Skin of body (tissue), 2 donors: Measurements from ENCODE around the gene STK25. TPM values are rescaled to one million over a fixed set of nuclear protein-coding genes. Genes with fewer than 3 reads are reported as not detected.
A peak's percentile ranks its signal among the peaks of the same experiment; 100 is the strongest.

Source experiments
- DNase-seq: peaks from one replicate; lab custom pipeline; 2025; lab: John Stamatoyannopoulos, UW
- total RNA-seq: library from RNA; depleted of rRNA; stranded (reverse); fragments of >200 nt; gene quantifications from one replicate; pipeline ENCODE4 v1.2.3, GENCODE V29; 2014

Gene STK25
- 107 TPM for total RNA-seq

DNA sequence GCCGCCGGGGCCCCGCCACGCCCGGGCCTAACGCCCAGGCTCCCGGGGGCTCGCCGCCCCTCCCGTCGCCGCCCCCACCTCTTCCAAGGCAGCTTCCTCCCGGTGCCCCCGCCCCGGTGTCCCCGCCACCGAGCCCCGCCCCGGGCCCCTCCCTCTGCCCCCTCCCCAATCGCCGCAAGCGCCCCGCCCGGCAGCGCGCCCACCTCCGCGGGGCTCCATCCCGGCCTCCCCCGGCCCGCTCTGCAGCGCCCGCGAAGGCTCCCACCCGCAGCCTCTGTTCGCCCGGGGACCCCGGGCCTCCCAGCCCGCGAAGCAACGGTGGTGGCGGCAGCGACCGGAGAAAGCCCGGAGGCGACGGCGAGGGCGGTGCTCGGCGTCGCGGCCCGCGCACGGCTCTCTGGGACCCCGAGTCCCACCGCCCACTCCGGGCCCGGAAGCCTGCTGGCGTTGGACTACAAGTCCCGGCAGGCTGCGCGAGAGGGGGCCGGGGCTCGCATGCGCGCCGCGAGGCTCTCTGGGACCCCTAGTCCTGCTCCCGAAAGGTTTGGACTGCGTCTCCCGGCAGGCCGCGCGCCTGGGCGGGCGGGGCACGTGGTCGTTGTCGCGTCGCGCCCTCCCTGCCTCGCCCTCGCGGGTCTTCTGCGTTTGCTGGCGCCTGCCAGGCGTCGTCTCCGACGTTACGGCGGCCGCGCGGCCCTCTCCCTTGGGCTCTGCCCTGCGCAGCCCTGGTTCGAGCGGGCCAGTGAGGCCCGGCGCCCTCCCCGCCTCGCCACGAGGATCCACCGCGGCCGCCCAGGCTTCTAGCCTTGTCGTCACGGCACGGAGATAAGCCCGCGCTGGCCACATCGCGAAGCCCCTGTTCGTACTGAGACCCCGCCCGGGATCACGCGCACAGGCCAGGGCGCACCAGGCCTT, at the start of gene STK25:
STK25 (minus strand) TSS at position 345 of the 915 bp plus-strand sequence. CDS start 549 bp downstream, outside the sequence.
- peak; percentile 98 for DNase-seq

DNA sequence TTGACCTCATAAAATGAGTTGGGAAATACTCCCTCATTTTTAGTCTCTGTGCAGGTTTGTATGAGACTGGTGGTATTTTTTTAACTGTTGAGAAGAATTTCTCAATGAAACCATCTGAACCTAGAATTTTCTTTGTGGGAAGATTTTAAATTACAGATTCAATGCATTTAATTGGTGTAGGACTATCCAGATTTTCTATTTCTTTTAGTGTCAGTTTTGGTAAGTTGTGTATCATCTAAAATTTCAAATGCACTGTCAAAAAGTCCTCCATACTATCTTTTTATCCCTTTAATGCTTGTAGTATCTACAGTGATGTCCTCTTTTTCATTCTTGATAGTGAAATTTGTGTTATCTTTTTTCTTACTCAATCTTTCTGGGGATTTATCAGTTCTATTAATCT, 48.4 kb upstream of the STK25 start:
- no peak for DNase-seq

DNA sequence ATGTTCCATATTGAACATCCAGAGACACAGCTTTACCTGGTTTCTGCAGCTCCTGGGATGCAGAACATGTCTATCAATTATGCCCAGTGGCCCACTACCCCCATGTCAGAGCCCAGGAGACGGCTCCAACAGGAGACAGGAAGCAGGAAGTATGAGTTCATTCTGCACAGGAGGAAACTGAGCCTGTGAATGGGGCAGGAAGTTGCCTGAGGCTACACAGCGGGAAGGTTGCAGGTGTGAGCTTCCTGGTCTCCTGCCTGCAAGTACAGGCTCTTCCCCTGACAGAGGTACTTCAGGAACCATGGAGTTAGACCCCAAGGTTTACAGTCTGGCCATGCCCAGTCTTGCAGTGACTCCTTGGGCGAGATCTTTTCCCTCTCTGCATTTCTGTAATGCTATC, 47.3 kb upstream of the STK25 start:
- DNase-seq, result no peak

DNA sequence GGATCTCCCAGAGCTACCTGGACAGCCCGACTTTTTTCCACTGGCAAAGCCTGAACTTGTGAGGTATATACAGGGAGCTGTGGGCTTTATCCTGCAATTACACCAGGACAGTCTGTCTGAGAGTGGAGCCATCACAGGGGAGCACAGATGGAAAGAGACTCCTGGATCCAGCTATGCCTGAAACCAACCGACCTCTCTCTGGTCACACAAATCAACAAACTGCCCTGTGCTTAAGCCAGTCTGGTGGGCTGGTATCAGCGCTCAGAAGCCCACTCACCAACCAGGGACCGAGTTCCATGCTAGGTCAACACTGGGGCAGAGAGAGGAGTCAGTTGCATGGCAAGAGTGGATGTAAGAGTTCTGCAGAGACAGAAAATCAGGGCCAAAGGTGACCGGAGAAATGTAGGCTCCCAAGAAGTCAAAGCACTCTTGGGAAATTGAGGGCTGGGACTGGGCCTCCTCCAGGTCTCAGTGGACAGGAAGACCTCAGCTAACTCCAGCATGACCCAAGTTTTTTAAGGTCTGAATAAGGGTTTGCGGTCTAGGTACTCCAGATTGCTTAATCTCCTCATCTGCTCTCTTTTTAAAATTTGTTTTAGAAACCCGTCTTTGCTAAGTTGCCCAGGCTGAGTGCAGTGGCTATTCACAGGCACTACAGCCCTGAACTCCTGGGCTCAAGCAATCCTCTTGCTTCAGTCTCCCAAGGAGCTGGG, 46.4 kb upstream of the STK25 start:
- no peak for DNase-seq

DNA sequence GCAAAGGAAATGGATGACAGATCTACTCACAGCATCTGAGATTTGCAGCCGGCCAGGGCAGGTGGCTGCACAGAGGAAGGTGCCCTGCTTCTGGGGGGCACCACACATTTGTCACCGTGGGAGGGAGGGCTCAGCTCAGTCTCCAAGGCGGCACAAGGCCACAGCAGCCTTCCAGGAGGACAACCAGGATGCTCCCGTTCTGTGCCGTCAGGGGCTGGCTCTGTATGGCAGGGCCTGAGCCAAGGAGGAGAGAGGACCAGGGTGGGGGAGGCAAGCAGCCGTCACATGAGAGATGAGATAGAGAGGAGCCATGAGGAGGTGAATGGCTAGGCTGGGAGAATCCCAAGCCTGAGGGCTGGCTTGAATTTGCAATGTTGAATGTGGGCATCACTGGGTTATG, 45.6 kb upstream of the STK25 start:
- no peak for DNase-seq

DNA sequence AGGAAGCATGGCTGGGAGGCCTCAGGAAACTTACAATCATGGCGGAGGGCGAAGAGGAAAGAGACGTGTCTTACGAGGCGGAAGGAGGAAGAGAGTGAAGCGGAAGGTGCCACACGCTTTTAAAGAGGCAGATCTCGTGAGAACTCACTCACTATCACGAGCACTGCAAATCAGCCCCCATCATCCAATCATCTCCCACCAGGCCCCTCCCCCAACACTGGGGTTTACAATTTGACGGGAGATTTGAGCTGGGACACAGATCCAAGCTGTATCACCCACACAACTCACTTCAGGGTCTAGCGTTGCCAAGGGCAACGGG, 45.1 kb upstream of the STK25 start:
- DNase-seq, result no peak

DNA sequence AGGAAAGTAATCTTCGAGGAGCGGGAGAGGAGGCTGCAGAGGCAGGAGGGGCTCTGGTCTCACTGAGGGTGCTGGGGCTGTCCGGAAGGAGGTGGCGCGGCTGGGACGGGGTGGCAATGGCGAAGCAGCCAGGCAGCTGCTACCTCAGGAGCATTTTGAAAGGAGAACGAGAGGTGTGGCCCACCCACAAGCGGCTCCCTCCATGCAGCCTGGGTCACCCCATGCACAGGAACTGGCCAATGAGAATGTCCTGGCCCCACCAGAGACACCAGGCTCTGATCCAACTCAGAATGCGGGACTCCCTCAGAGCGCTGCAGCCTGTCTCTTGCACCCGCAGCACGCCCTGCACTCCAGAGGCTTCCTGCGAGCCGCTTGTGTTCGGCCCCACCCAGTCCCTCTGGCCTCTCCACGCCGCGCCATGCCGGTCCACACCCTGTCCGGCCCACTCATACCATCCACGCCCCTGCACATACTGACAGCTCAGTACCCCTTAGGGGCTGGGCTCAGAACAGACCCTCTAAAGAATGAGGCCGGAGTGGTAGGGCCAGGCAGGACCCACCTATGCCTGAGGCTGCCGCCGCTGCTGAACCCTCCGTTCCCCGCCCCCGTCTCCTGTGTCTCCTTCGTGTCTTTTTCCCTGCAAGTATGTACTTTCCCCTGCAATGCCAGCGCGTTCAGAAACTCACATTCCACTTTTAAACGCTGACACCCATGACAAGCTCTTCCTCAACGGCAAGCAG, 43.8 kb upstream of the STK25 start:
- no peak for DNase-seq

DNA sequence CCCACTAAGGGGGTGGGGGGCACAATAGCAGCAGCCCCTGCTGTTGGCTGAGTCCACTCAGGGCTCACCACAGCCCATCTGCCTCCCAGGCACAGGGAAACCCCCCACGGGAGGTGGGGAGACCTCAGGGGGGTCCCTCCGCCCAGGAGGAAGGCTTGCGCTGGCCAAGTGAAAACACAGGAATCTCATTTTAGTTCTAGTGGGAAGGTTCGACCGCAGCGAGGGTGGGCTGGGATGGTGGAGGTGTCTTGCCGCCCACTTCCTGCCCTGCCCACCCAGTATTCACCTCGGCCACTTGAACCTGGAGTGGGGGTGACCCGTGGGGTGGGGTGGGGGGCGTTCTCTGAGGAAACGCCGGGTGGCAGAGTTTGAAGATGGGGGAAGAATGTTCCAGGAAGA, 43.2 kb upstream of the STK25 start:
- no peak for DNase-seq

DNA sequence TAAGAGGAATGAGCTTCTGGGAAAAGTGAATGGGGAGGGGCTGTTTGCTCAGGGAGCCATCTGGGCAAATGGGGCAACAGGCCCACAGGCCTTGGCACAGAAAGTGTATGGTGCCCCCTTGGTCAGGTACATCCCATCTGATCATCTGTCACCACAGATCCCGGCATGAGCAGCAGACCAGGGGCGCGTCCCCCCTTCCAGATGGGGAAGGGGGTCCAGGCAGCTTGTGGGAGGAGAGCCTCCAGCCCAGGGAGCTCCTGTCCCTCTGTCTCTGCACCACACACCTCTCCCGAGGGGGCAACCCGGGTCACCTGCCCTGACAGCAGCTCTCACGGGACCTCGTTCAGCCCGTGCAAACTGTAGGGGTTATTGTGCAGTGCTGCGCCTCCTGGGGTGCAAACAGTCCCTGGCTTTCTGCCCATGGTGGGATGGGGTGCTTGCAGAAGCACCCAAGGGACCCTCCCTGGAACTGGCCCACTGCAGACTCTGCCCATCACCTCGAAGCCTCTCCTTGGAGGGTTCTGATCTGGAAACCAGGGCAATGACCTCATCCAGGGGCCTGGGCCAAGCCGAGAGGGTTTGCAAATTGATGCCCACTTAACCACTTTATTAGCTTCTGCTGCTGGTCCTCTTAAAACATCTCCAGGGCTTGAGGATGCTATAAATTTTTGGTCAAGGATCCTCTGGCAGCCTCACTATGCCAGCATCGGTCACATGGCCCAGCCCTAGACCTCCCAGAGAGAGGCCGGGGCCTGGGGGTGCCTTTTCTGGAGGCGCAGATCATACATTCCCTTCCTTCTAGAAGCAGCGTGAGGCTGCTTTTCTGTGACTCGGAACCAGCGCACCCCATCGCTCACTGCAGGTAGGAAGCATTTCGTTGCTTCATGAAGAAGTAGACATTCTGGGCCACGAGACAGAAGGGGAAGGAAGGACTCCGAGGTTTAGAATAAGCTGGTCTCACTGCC, 42.5 kb upstream of the STK25 start:
- DNase-seq, result no peak

DNA sequence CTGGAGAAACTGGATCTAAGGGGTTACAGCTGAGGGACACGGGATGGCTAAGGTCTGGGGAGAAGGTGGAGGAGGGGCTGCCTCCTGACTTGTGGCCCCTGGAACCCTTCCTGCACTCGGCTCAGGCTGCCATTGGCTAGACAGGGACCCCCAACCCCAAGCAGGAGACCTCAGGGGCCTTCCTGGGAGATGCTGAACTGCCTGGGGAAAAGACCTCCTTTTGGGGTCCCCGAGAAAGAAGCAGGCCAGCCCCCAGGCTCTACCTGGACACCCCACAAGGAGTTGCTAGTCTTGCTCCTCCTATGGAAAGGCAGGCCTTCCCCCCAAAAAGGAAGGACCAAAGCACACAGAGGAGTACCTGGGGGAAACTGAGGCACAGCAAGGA, 40.1 kb upstream of the STK25 start:
- no peak for DNase-seq

DNA sequence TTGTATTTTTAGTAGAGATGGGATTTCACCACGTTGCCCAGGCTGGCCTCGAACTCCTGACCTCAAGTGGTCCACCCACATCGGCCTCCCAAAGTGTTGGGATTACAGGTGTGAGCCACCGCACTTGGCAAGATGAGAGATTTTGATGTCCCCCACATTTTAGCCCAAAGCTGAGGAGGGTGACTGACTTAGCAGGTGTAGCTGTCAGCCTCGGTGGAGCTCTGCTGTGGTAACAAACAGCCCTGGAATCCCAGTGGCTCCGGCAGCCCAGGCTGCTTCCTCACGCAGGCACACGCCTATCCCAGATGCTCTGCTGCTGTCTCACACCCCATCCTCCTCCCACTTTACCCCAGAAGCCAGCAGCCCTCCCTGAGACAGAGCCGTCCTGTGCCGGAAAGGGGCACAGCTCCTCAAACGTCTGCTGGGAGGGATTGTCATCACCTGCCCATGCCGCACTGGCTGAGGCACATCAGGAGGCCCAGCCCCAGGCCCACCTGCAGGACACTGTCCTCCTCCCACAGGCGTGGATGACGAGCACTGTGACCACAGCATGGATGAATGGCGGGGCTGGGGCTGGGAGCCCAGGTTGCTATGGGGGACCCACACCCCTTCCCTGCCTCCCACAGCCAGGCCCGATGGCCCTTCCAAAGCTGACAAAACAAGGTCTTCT, 39.5 kb upstream of the STK25 start:
- no peak for DNase-seq

DNA sequence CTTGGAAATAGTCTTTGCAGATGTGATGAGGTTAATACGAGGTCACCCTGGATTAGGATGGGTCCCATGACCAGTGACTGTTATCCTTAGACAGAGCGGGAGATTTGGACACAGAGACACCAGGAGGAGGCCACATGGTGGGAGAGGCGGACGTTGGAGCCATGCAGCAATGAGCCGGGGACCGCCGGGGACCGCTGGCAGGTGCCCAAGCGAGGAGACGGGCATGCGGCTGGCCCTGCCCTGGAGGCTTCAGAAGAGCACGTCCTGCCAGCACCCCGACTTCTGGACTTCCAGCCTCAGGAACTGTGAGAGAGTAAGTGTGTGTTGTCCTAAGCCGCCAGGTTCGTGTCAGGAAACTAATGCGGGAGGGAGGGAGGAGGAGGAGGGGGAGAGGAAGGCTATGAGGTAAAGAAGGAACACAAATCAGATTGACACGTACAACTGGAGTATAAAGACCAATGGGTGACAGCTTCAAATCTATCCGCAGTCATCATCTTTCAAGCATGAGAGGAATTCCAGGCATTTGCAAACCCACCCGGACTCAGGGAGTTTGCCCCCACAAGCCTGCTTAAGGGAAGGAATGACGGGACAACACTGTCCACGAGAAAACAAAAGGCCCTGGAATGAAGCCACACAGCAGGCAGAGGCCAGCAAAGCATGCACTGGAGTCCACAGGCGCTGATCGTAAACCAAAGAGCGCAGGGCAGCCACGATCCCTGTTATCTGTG, 38.6 kb upstream of the STK25 start:
- peak; percentile 38 for DNase-seq

DNA sequence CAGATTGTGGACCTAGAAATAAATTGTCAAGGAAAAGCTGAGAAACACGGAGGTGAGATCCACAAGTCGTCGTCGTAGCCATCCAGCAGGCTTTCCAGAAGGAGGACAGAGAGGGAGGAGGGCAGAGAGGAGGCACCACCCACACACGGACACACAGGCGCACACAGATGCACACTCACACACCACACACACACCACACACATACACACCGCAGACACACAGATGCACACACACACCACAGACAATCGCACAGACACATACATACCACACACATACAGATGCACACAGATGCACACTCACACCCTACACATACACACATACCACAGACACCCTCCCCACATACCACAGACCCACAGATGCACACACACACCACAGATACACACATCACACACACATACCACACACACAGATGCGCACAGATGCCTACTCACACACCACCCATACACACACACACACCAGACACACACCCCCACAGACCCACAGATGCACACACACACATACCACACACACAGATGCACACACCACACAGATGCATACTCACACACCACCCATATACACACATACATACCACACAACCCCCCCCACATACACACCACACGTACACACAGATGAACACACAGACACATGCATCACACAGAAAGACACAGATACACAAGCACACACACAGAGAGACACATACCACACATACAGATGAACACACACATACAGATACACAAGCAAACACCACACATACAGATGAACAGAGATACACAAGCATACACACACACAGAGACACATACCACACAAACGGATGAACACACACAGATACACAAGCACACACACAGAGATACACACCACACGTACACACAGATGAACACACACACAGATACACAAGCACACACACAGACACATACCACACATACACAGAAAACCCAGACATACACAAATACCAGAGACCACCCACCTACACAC, 37.4 kb upstream of the STK25 start:
- DNase-seq, result no peak

DNA sequence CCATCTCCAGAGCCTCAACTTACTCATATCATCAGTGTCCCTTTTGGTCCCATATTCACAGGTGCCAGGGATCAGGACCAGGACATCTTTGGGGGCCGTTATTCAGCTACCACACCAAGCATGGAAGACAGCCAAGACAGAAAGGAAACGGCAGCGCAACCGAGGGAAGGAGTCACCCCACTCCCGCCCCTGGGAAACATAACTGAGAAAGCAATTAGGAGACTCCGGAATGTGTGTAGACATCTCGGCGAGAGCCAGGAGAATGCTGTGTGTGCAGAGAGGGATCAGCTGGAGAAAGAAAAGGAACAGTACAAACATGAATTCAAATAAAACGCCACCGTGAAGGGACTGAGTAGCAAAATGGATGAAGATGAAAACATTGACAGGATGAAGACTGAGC, 36.7 kb upstream of the STK25 start:
- no peak for DNase-seq

DNA sequence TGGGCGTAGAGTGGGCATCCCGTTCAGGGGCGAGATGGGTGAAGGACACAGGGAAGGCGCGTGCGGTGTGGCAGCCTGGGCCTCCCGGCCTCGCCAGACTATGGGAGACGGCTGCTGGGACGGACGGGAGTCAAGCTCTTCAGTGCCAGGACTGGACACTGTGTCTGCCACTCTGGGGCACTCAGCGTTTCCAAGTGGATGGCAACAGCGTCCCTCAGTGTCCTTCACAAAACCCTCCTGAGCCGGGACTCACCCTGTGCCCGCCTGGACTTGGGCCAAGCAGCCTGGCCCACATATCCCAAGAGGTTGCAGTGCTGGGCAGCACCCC, 33.9 kb upstream of the STK25 start:
- DNase-seq, result no peak

DNA sequence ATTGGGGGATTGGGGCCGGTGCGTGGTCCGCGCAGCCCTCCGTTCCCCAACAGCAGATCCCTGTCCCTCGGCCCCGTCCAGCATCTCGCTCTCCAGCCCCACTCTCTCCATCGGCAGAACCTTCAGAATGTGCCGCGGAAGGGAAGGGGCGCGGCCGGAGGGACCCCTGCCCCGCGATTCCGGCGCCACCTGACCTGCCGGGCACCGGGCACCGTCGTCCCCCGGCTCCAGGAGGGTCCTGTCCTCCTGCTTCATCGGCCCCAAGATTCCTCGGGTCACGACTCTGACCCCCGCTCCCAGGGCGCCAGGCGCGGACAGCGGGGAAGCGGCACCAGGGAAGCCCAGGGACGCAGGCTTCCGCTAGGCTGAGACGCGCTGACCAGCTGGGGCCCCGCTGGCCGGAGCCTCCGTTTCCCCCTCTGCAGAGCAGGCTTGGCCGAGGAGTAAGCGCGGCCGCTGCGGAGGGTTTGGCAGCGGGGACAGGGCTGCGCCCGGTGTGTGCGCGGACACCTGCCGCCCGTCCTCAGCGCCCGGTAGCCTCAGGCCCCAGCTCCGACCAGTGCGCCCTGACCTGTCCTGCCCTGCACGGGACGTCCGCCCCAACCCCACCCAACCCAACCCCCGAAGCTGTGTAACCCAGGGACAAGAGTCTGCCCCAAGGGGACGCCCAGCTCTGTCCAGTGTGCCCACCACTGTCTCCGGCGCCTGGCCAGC, 33.3 kb upstream of the STK25 start:
- DNase-seq, result no peak

DNA sequence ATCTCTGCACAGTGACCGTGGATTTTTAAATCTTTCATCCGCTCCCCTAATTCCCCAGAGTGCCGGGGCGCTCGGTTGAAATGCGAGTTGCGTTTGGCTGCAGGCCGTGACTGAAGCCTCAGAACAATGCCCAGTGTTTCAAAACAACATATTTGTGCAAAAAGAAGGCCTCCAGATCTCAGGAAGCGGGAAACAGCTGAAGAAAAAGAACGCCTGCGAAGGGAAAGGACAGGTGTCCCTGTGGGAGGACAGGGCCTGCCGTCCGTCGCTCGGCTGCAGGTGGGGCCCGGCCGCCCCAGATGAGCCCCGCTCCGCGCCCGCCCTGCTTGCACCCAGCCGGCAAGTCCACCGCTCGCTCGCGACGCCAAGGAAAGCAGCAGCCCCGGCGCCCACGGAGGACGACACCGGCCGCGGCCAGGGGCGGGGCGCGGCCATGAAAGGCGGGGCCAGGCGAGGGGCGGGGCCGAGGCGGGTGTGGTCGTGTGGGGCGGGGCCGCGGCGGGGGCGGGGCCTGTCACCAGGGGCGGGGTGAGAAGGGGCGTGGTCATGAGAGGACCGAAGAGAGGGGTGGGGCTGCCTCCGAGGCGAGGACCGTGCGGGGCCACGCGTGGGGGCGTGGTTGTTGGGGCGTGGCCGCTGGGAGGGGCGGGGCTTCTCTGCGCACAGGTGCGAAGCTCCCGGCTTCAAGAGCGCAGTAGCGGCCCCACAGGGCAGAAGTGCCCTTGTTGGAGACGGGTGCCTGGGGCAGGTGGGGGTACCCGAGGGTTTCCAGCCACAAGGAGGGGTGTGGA, 32.6 kb upstream of the STK25 start:
- no peak for DNase-seq
